GM12892 (cell line): ENCODE data around the gene MYG1.

Experiments used
- POLR2A ChIP-seq: IDR thresholded peaks from 2 replicates; pipeline ENCODE4 v1.6.1; 2011; ENCODE audit warnings: low read depth, low read length, control low read depth
- POLR2AphosphoS5 ChIP-seq: IDR thresholded peaks from 2 replicates; pipeline ENCODE4 v1.6.1; 2011; ENCODE audit warnings: low read depth, low read length, control low read depth

- TF ChIP-seq POLR2A (no peak), POLR2AphosphoS5 (no peak)
These were observed 47.0 kb downstream of the MYG1 start for GRCh38 chr12:53346491-53346890.
